ENCODE measurements around the gene GPR35.

GPR35 gene

DNA sequence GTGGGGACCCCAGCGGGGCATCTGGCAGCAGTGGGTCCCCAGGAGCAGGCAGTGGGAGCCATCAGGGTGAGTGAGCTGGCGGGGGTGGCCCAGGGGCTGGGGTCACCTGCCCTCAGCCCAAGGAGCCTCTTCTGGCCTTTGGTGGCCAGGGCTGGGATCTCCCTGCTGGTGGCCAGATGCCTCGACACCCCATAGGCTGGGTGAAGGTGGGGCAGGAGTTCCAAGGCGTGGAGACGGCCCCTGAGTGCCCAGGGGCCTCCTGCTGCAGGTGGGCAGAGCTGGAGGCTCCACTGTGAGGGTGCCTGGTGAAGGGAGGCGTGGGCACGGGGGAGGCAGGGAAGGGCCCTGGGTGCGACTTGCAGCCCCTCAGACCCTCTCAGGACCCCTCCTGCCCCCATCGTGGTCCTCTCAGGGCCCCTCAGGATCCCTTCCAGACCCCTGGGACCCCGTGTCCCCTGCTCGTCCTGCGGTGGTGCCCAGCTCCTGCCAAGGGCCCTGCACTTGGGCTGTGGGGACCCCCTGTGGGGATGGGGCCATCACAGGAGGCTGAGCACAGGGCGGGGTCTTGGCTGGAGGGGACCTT, 5.0 kb upstream of the GPR35 start:
- TF ChIP-seq SIN3A (IDR thresholded peaks at IDR 0.05; ENCODE audit: borderline replicate concordance, insufficient read depth, low read length) (no peak), FOXP2 (optimal IDR thresholded peaks at IDR 0.05; ENCODE audit: borderline replicate concordance, extremely low read depth, extremely low read length, insufficient read depth) (no peak), TAF1 (IDR thresholded peaks at IDR 0.05; ENCODE audit: borderline replicate concordance, insufficient read depth, low read length) (no peak), POLR2AphosphoS5 (IDR thresholded peaks at IDR 0.05; ENCODE audit: low read depth, low read length) (no peak)
- TF ChIP-seq, protein P1, sequence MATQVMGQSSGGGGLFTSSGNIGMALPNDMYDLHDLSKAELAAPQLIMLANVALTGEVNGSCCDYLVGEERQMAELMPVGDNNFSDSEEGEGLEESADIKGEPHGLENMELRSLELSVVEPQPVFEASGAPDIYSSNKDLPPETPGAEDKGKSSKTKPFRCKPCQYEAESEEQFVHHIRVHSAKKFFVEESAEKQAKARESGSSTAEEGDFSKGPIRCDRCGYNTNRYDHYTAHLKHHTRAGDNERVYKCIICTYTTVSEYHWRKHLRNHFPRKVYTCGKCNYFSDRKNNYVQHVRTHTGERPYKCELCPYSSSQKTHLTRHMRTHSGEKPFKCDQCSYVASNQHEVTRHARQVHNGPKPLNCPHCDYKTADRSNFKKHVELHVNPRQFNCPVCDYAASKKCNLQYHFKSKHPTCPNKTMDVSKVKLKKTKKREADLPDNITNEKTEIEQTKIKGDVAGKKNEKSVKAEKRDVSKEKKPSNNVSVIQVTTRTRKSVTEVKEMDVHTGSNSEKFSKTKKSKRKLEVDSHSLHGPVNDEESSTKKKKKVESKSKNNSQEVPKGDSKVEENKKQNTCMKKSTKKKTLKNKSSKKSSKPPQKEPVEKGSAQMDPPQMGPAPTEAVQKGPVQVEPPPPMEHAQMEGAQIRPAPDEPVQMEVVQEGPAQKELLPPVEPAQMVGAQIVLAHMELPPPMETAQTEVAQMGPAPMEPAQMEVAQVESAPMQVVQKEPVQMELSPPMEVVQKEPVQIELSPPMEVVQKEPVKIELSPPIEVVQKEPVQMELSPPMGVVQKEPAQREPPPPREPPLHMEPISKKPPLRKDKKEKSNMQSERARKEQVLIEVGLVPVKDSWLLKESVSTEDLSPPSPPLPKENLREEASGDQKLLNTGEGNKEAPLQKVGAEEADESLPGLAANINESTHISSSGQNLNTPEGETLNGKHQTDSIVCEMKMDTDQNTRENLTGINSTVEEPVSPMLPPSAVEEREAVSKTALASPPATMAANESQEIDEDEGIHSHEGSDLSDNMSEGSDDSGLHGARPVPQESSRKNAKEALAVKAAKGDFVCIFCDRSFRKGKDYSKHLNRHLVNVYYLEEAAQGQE (IDR thresholded peaks at IDR 0.05; ENCODE audit: insufficient read depth in 1 of 2, low read depth in 2 of 2, low read length in 2 of 2), result no peak

DNA sequence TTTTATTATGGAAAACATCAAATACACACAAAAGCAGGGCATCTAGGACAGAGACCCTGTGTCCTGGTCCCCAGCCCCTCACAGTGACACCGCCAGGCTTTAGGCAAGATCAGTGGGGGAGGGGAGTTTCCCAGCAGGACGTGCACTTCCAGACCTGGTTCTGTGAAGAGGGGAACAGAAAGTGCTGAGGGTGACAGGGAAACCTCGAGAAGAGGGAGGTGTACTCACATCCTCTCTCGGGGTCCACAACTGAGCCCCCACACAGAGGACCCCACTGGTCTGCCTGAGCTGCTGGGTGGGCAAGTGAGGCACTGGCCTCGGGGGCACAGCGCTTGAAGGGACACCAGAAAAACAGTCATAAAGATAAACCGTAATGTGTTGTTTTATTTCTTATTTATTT, 4.4 kb upstream of the GPR35 start:
- TF ChIP-seq, protein P1 (IDR thresholded peaks at IDR 0.05; ENCODE audit: insufficient read depth in 1 of 2, low read depth in 2 of 2, low read length in 2 of 2), result no peak
- TF ChIP-seq POLR2AphosphoS5 (IDR thresholded peaks at IDR 0.05; ENCODE audit: low read depth, low read length) (no peak), FOXP2 (optimal IDR thresholded peaks at IDR 0.05; ENCODE audit: borderline replicate concordance, extremely low read depth, extremely low read length, insufficient read depth) (no peak), TAF1 (IDR thresholded peaks at IDR 0.05; ENCODE audit: borderline replicate concordance, insufficient read depth, low read length) (no peak), SIN3A (IDR thresholded peaks at IDR 0.05; ENCODE audit: borderline replicate concordance, insufficient read depth, low read length) (no peak)

DNA sequence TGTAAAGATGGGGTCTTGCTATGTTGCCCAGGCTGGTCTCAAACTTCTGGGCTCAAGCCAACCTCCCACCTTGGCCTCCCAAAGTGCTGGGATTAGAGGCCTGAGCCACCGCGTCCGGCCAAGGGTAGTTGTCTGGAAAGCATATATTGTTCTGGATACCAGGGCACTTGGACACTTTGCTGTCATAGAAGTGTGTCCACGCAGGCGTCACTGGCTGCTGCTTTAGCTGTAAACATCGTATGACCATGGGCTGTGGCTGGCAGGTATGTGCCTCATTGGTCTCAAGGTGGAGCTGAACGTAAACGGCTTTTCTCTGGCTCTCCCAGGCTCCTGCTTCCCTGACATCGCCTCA, 3.2 kb upstream of the GPR35 start:
- TF ChIP-seq TAF1 (IDR thresholded peaks at IDR 0.05; ENCODE audit: borderline replicate concordance, insufficient read depth, low read length) (no peak), SIN3A (IDR thresholded peaks at IDR 0.05; ENCODE audit: borderline replicate concordance, insufficient read depth, low read length) (no peak), FOXP2 (optimal IDR thresholded peaks at IDR 0.05; ENCODE audit: borderline replicate concordance, extremely low read depth, extremely low read length, insufficient read depth) (no peak)

DNA sequence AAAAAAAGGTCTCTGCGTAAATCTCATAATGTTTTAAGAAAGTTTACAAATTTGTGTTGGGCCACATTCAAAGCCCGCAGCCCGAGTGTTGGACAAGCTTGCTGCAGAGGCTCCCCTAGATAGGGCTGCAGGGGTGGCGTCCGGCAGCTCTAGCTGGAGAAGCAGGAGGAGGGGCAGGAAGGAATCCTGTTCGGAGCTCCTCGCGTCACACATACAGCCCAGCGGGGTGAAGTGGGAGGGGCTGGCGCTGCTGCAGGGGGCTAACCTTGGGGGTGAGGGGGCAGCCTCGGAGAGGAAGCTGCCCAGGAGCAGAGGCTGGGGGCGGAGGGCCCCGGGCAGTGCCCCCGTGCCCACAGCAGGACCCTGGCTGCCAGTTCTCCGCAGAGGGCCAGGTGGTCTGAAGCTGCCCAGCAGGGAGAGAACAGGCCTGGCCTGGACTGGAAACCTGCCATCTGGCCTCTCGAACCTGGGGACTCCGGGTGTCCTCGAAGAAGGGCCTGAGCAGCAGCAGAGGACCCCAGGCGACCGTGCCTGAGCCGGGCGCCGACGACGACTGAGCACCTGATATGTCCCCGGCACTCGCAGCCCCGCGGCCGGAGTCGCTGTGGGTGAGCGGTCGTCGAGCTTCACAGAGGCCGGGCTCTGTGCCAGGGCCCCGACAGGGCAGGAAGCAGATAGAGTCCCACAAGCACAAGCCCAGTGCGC, 2.6 kb upstream of the GPR35 start:
- TF ChIP-seq FOXP2 (optimal IDR thresholded peaks at IDR 0.05; ENCODE audit: borderline replicate concordance, extremely low read depth, extremely low read length, insufficient read depth), result no peak
- TF ChIP-seq, protein P1 (IDR thresholded peaks at IDR 0.05; ENCODE audit: insufficient read depth in 1 of 2, low read depth in 2 of 2, low read length in 2 of 2), result no peak
- no peak for TF ChIP-seq SIN3A (IDR thresholded peaks at IDR 0.05; ENCODE audit: borderline replicate concordance, insufficient read depth, low read length)
- no peak for TF ChIP-seq POLR2AphosphoS5 (IDR thresholded peaks at IDR 0.05; ENCODE audit: low read depth, low read length)
- no peak for TF ChIP-seq TAF1 (IDR thresholded peaks at IDR 0.05; ENCODE audit: borderline replicate concordance, insufficient read depth, low read length)

DNA sequence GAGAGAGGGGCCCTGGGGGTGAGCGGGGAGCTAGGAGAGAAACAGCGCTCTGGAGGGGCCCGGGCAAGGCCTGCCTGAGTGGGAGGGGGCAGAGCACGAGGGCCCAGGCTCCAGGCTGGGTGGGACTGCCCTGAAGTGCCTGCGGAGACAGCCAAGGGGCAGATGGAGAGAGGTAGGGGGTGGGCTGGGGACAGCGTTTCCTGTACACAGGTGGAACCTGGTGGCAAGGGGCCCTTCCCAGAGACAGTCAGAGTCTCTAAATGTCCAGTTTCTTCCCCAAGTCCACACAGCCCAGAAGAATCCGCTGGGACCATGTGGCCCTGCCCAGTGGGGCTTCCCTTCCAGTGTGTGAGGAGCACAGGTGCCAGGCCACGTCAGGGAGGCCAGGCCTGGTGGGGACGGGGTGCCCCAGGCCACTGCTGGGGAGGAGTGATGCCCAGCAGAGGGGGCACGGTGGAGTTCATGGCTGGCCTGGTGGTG, 1.7 kb upstream of the GPR35 start:
- TF ChIP-seq FOXP2 (optimal IDR thresholded peaks at IDR 0.05; ENCODE audit: borderline replicate concordance, extremely low read depth, extremely low read length, insufficient read depth), result no peak
- TF ChIP-seq POLR2AphosphoS5 (IDR thresholded peaks at IDR 0.05; ENCODE audit: low read depth, low read length), result no peak
- no peak for TF ChIP-seq SIN3A (IDR thresholded peaks at IDR 0.05; ENCODE audit: borderline replicate concordance, insufficient read depth, low read length)
- no peak for TF ChIP-seq TAF1 (IDR thresholded peaks at IDR 0.05; ENCODE audit: borderline replicate concordance, insufficient read depth, low read length)
- TF ChIP-seq, protein P1 (IDR thresholded peaks at IDR 0.05; ENCODE audit: insufficient read depth in 1 of 2, low read depth in 2 of 2, low read length in 2 of 2), result no peak

Data from PFSK-1 (cell line).